ENCODE data around the gene ATRNL1. TPM values are rescaled to one million over a fixed set of nuclear protein-coding genes. Genes with fewer than 3 reads are reported as not detected.

Gene ATRNL1
- total and polyA plus RNA-seq, 2 experiments from 2014 or later = 4.8 to 29.7 TPM

GRCh38 chr10:115861864-115862263 is 768.7 kb downstream of the ATRNL1 start:
- Histone ChIP-seq H3K4me3 (no peak overlapping the region), H3K79me2 (replicated peaks; ENCODE audit: insufficient read depth) (no peaks in the 10 kb centered on the region), H3K27me3 (ENCODE audit: insufficient read depth) (no peaks in the 10 kb centered on the region), H3K4me1 (ENCODE audit: insufficient read depth) (no peaks in the 10 kb centered on the region), H4K20me1 (replicated peaks; ENCODE audit: insufficient read depth) (no peaks in the 10 kb centered on the region), H3K36me3 (ENCODE audit: insufficient read depth) (0 out of 2 replicates have a peak, but pooled peaks cover 3% of the 10 kb centered on the region), H3K9me2 (ENCODE audit: insufficient read depth) (no peaks in the 10 kb centered on the region), H2AFZ (no peak overlapping the region), H3F3A (replicated peaks; ENCODE audit: low read depth) (no peaks in the 10 kb centered on the region), H3K27ac (ENCODE audit: low read depth) (no peak overlapping the region), H3K4me2 (no peak overlapping the region)
- H3K27me3 Mint-ChIP-seq (ENCODE audit: insufficient read depth, low read depth, poor library complexity) = peaks cover 3% of the 10 kb centered on the region
- H3K4me1 Mint-ChIP-seq = no peaks in the 10 kb centered on the region; the same call in 2 of the 3 replicates
- ATAC-seq (no peak), DNase-seq (ENCODE audit: low spot score) (no peak)
- H3K4me3 Mint-ChIP-seq = no peak overlapping the region
- H3K9me3 Mint-ChIP-seq = peaks cover 2% of the 10 kb centered on the region; the same call in 1 of the 3 replicates
- no peak overlapping the region for H3K27ac Mint-ChIP-seq
- TF ChIP-seq ZNF114 (CRISPR knock-in tag; IDR thresholded peaks at IDR 0.05) (no peak), JUNB (IDR thresholded peaks at IDR 0.05; ENCODE audit: unreplicated experiment) (no peak), REST (IDR thresholded peaks at IDR 0.05; ENCODE audit: unreplicated experiment) (no peak), POLR2AphosphoS5 (IDR thresholded peaks at IDR 0.05; ENCODE audit: low read depth) (no peak), CREB1 (CRISPR knock-in tag; IDR thresholded peaks at IDR 0.05; ENCODE audit: low read depth) (no peak), ETS1 (IDR thresholded peaks at IDR 0.05) (no peak), ZNF331 (CRISPR knock-in tag; IDR thresholded peaks at IDR 0.05; ENCODE audit: low read depth) (no peak), ZNF462 (CRISPR knock-in tag; IDR thresholded peaks at IDR 0.05) (no peak), CTCF (conservative IDR thresholded peaks at IDR 0.05; ENCODE audit: low read depth in 2 of 2) (no peak), NANOG (IDR thresholded peaks at IDR 0.05; ENCODE audit: borderline replicate concordance) (no peak), EZH2phosphoT487 (IDR thresholded peaks at IDR 0.05; ENCODE audit: unreplicated experiment) (no peak)
- H3K36me3 Mint-ChIP-seq (ENCODE audit: low read depth) = no peaks in the 10 kb centered on the region

All from GM23338 (cell line).